Panc1 (cell line): Measurements from ENCODE around the gene FBXL17. TPM values are rescaled to one million over a fixed set of nuclear protein-coding genes. Genes with fewer than 3 reads are reported as not detected.
"Not testable (repeated sequence)": the region's sequence is repeated elsewhere in the genome, so short reads cannot be mapped to it uniquely, and the experiment has no call there.

Experiments
- ATAC-seq: fragments of 200-7000 bp; cut with Tn5 transposase; 2 replicates; pipeline ENCODE4 v1.9.1; 2020; ENCODE audit warnings: mild to moderate bottlenecking, moderate library complexity
- BruUV-seq: library from RNA; stranded (reverse); fragments of 400-500 nt; replicated peaks from 2 replicates; lab custom pipeline; 2021; lab: Mats Ljungman, UMichigan
- CTCF ChIA-PET: fragments of 300-600 bp; sonication (Branson Sonifier 250); formaldehyde crosslinking; loops from one replicate; lab custom pipeline; 2022; ENCODE audit warnings: antibody characterized with exemption; lab: Charles Lee
- POLR2A ChIA-PET: fragments of 300-600 bp; sonication (Branson Sonifier 250); formaldehyde crosslinking; loops from one replicate; lab custom pipeline; 2022; ENCODE audit warnings: antibody characterized with exemption; lab: Charles Lee
- DNase-seq: peaks from one replicate; pipeline ENCODE4 v3.0.0-alpha.2; 2010; ENCODE audit warnings: low read depth, low spot score
- H3K27ac ChIP-seq: 2 replicates; pipeline ENCODE4 v1.5.1; 2011; ENCODE audit warnings: mild to moderate bottlenecking, low read length, inconsistent platforms
- H3K27me3 ChIP-seq: fragments of 200-500 bp; sonication (Bioruptor generic); 2 replicates; pipeline ENCODE4 v1.6.0; 2014; ENCODE audit warnings: low read length, inconsistent platforms; ENCODE audit not compliant: control insufficient read depth, insufficient read depth
- H3K36me3 ChIP-seq: fragments of 200-500 bp; sonication (Bioruptor generic); 2 replicates; pipeline ENCODE4 v1.5.1; 2014; ENCODE audit warnings: inconsistent platforms, mild to moderate bottlenecking, low read length, moderate library complexity; ENCODE audit not compliant: control insufficient read depth, insufficient read depth
- H3K4me1 ChIP-seq: 2 replicates; pipeline ENCODE4 v1.5.1; 2011; ENCODE audit warnings: inconsistent platforms, mild to moderate bottlenecking, low read length, moderate library complexity; ENCODE audit not compliant: control insufficient read depth, insufficient read depth
- H3K4me3 ChIP-seq, 2 experiments: 2 replicates each; pipeline ENCODE4 v1.5.1; 2011 to 2012; ENCODE audit warnings: low read depth in 2 of 2, low read length in 2 of 2, mild to moderate bottlenecking in 2 of 2, inconsistent platforms in 1 of 2, moderate library complexity in 1 of 2
- H3K9me3 ChIP-seq: fragments of 200-500 bp; sonication (Bioruptor generic); 2 replicates; pipeline ENCODE4 v1.5.1; 2014; ENCODE audit warnings: low read depth, mild to moderate bottlenecking, inconsistent platforms, low read length, moderate library complexity; ENCODE audit not compliant: control insufficient read depth, insufficient read depth
- POLR2AphosphoS5 ChIP-seq: IDR thresholded peaks from 2 replicates; pipeline ENCODE4 v1.6.1; 2012; ENCODE audit warnings: mild to moderate bottlenecking, low read depth, low read length, moderate library complexity
- REST ChIP-seq, 2 experiments: IDR thresholded peaks; 2 replicates each; pipeline ENCODE4 v1.6.1; 2011 to 2012; ENCODE audit warnings: low read depth in 2 of 2, control low read depth in 1 of 2, low read length in 1 of 2, mild to moderate bottlenecking in 1 of 2, moderate library complexity in 1 of 2; ENCODE audit not compliant: insufficient read depth in 1 of 2
- SIN3A ChIP-seq: IDR thresholded peaks from 2 replicates; pipeline ENCODE4 v1.6.1; 2012; ENCODE audit warnings: low read depth, mild to moderate bottlenecking, low read length, moderate library complexity, borderline replicate concordance; ENCODE audit not compliant: insufficient read depth
- TCF7L2 ChIP-seq: IDR thresholded peaks from 2 replicates; pipeline ENCODE4 v1.6.1; 2011; ENCODE audit warnings: mild to moderate bottlenecking, low read depth, low read length, inconsistent platforms
- in situ Hi-C: cut with HindIII; loops from 2 replicates; pipeline ENCODE4 v1.10.0; 2016; ENCODE audit warnings: low sequenced_read_pairs, low pct_unique_long_range_greater_than_20kb
- intact Hi-C: fragments of 100-400 bp; cut with micrococcal nuclease; formaldehyde crosslinking; loops from one replicate; pipeline ENCODE4 v1.10.0; 2022; ENCODE audit not compliant: unreplicated experiment
- total RNA-seq: library from RNA; stranded (reverse); gene quantifications from one replicate; pipeline ENCODE4 v1.2.1, GENCODE V29; 2021; ENCODE audit not compliant: unreplicated experiment
- TF ChIP-seq, protein P1 (sequence below): fragments of 450-650 bp; IDR thresholded peaks from 2 replicates; pipeline ENCODE4 v1.5.1; 2017; ENCODE audit warnings: mild to moderate bottlenecking

The FBXL17 gene
- total RNA-seq, 1 experiment from 2014 or later, result 17.4 TPM

DNA sequence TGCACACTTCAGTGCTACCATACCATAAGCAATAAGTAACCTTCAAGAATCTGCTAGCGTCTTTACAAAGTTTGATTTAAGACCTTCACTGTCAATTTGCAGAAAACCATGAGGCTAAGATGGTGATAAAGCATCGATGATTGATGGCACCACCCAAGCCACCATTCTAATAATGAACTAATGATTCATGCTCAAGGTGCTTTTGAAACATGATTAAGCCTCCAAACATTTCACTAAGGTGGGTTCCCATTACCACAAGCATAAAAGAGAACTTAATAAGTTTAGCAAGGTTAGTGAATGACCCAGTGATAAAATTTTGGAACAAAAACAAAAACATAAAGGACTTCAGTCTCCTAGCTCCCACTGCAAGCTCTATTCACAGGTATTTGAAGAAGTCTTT, 214.7 kb downstream of the FBXL17 start:
- Histone ChIP-seq H3K4me3 (no peak overlapping the region), H3K27ac (no peak overlapping the region), H3K4me1 (no peaks in the 10 kb centered on the region), H3K27me3 (no peaks in the 10 kb centered on the region), H3K9me3 (no peaks in the 10 kb centered on the region), H3K36me3 (no peaks in the 10 kb centered on the region)
- POLR2A ChIA-PET, result no interaction called here
- BruUV-seq, result no TSS peak
- intact Hi-C loops (no loop called here), in situ Hi-C loops (no loop called here)
- TF ChIP-seq REST (IDR thresholded peaks at IDR 0.05; ENCODE audit: insufficient read depth in 1 of 2, low read depth in 2 of 2, low read length in 1 of 2) (no peak), TCF7L2 (no peak), POLR2AphosphoS5 (no peak), SIN3A (no peak)
- TF ChIP-seq, protein P1, sequence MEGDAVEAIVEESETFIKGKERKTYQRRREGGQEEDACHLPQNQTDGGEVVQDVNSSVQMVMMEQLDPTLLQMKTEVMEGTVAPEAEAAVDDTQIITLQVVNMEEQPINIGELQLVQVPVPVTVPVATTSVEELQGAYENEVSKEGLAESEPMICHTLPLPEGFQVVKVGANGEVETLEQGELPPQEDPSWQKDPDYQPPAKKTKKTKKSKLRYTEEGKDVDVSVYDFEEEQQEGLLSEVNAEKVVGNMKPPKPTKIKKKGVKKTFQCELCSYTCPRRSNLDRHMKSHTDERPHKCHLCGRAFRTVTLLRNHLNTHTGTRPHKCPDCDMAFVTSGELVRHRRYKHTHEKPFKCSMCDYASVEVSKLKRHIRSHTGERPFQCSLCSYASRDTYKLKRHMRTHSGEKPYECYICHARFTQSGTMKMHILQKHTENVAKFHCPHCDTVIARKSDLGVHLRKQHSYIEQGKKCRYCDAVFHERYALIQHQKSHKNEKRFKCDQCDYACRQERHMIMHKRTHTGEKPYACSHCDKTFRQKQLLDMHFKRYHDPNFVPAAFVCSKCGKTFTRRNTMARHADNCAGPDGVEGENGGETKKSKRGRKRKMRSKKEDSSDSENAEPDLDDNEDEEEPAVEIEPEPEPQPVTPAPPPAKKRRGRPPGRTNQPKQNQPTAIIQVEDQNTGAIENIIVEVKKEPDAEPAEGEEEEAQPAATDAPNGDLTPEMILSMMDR, result no peak
- ATAC-seq (no peak), DNase-seq (no peak)
- CTCF ChIA-PET, result no interaction called here

DNA sequence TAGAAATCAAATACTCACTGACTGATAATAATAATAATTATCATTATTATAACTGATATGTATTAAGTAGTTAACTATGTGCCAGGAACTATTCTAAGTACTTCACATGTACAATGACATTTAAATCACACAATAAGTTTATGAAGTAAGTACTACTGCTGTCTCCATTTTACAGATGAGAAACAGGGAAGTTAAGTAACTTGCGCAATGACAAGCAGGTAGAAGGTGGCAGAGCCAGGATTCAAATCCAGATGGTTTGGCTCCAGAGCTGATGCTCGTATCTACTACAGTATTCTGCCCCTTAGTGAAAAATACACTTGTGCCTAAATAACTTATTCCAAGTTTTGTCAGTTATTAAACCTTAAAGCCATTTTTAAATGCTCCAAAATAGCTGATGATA, 217.3 kb downstream of the FBXL17 start:
- no peaks in the 10 kb centered on the region for H3K9me3 ChIP-seq
- DNase-seq (no peak), ATAC-seq (no peak)
- intact Hi-C loops (no loop called here), in situ Hi-C loops (no loop called here)
- TF ChIP-seq, protein P1, result no peak
- TF ChIP-seq REST (IDR thresholded peaks at IDR 0.05; ENCODE audit: insufficient read depth in 1 of 2, low read depth in 2 of 2, low read length in 1 of 2) (no peak), POLR2AphosphoS5 (no peak), TCF7L2 (no peak), SIN3A (no peak)
- H3K36me3 ChIP-seq, result no peaks in the 10 kb centered on the region
- no peaks in the 10 kb centered on the region for H3K4me1 ChIP-seq
- ChIA-PET POLR2A (no interaction called here), CTCF (no interaction called here)
- BruUV-seq, result no TSS peak
- no peaks in the 10 kb centered on the region for H3K27me3 ChIP-seq
- no peak overlapping the region for H3K27ac ChIP-seq
- no peak overlapping the region for H3K4me3 ChIP-seq

GRCh38 chr5:108152854-108153253, 229.0 kb downstream of the FBXL17 start:
- in situ Hi-C loops, BruUV-seq, H3K4me1 ChIP-seq, H3K4me3 ChIP-seq, ATAC-seq, H3K27me3 ChIP-seq, H3K36me3 ChIP-seq, H3K9me3 ChIP-seq, H3K27ac ChIP-seq, CTCF ChIA-PET, intact Hi-C loops, DNase-seq: not testable (repeated sequence)
- POLR2A ChIA-PET, result interaction anchor here (0.6 kb wide), 1 partner anchor 28 kb away, joined by 9 read pairs; no protein-coding TSS in a partner anchor
